ENCODE measurements around the gene HPCAL1.

- no peak for TF ChIP-seq CTCF (IDR thresholded peaks at IDR 0.05)
- TF ChIP-seq POLR2A (IDR thresholded peaks at IDR 0.05) = no peak
Measured at GRCh38 chr2:10323535-10323934, 20.8 kb downstream of the HPCAL1 start.

Data from prostate gland (tissue), 2 donors.